ENCODE results near the gene PHRF1. TPM values are rescaled to one million over a fixed set of nuclear protein-coding genes. Genes with fewer than 3 reads are reported as not detected.

Gene PHRF1
- polyA plus RNA-seq, 1 donor, result 40.5 TPM

GRCh38 chr11:601573-602245 is 25.4 kb downstream of the PHRF1 start:
- H3K27ac ChIP-seq (ENCODE audit: low read length), result no peak overlapping the region
- no peak overlapping the region for H3K4me3 ChIP-seq (ENCODE audit: low read length)
- H3K36me3 ChIP-seq (ENCODE audit: control insufficient read depth, insufficient read depth, low read length), result peaks cover 88% of the 10 kb centered on the region
- H3K9me3 ChIP-seq (ENCODE audit: control insufficient read depth, low read depth, low read length), result no peaks in the 10 kb centered on the region
- H3K27me3 ChIP-seq (ENCODE audit: control insufficient read depth, insufficient read depth, low read length), result no peaks in the 10 kb centered on the region
- H3K4me1 ChIP-seq (ENCODE audit: control insufficient read depth, insufficient read depth, low read length), result no peaks in the 10 kb centered on the region
- DNase-seq, result no peak
- WGBS (ENCODE audit: insufficient coverage, low lambda C conversion rate), result 100% methylated on average over 1 of the region's 23 CpGs

DNA sequence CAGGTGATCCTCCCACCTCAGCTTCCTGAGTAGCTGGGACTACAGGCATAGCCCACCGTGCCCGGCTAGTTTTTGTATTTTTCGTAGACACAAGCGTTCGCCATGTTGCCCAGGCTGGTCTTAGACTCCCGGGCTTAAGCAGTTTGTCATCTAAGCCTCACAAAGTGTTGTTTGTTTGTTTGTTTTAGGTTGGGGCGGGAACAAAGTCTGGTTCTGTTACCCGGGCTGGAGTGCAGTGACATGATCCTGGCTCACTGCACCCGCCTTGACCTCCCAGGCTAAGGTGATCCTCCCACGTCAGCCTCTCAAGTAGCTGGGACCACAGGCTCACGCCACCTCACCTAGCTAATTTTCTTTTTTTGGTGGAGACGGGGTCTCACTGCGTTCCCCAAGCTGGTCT is 26.9 kb downstream of the PHRF1 start:
- Histone ChIP-seq H3K27ac (ENCODE audit: low read length) (no peak overlapping the region), H3K4me3 (ENCODE audit: low read length) (no peak overlapping the region), H3K36me3 (ENCODE audit: control insufficient read depth, insufficient read depth, low read length) (peaks cover 88% of the 10 kb centered on the region), H3K4me1 (ENCODE audit: control insufficient read depth, insufficient read depth, low read length) (no peaks in the 10 kb centered on the region), H3K9me3 (ENCODE audit: control insufficient read depth, low read depth, low read length) (peaks cover 3% of the 10 kb centered on the region), H3K27me3 (ENCODE audit: control insufficient read depth, insufficient read depth, low read length) (no peaks in the 10 kb centered on the region)
- WGBS (ENCODE audit: insufficient coverage, low lambda C conversion rate), result 74% methylated on average over 4 of the region's 13 CpGs
- DNase-seq, result no peak

GRCh38 chr11:605286-606129 is 29.2 kb downstream of the PHRF1 start:
- H3K27me3 ChIP-seq (ENCODE audit: control insufficient read depth, insufficient read depth, low read length), result no peaks in the 10 kb centered on the region
- no peak overlapping the region for H3K4me3 ChIP-seq (ENCODE audit: low read length)
- no peak for DNase-seq
- no CpG with 5 or more reads among the region's 33 CpGs for WGBS (ENCODE audit: insufficient coverage, low lambda C conversion rate)
- no peak overlapping the region for H3K27ac ChIP-seq (ENCODE audit: low read length)
- no peaks in the 10 kb centered on the region for H3K4me1 ChIP-seq (ENCODE audit: control insufficient read depth, insufficient read depth, low read length)
- H3K36me3 ChIP-seq (ENCODE audit: control insufficient read depth, insufficient read depth, low read length), result peaks cover 93% of the 10 kb centered on the region
- H3K9me3 ChIP-seq (ENCODE audit: control insufficient read depth, low read depth, low read length), result peaks cover 11% of the 10 kb centered on the region

- Histone ChIP-seq H3K4me3 (ENCODE audit: low read length) (no peak overlapping the region), H3K27me3 (ENCODE audit: control insufficient read depth, insufficient read depth, low read length) (no peaks in the 10 kb centered on the region), H3K36me3 (ENCODE audit: control insufficient read depth, insufficient read depth, low read length) (peaks cover 96% of the 10 kb centered on the region), H3K27ac (ENCODE audit: low read length) (no peak overlapping the region), H3K9me3 (ENCODE audit: control insufficient read depth, low read depth, low read length) (peaks cover 13% of the 10 kb centered on the region), H3K4me1 (ENCODE audit: control insufficient read depth, insufficient read depth, low read length) (no peaks in the 10 kb centered on the region)
- DNase-seq, result no peak
- WGBS (ENCODE audit: insufficient coverage, low lambda C conversion rate), result no CpG with 5 or more reads among the region's 19 CpGs
Measured at GRCh38 chr11:606245-606644, 30.0 kb downstream of the PHRF1 start.

DNA sequence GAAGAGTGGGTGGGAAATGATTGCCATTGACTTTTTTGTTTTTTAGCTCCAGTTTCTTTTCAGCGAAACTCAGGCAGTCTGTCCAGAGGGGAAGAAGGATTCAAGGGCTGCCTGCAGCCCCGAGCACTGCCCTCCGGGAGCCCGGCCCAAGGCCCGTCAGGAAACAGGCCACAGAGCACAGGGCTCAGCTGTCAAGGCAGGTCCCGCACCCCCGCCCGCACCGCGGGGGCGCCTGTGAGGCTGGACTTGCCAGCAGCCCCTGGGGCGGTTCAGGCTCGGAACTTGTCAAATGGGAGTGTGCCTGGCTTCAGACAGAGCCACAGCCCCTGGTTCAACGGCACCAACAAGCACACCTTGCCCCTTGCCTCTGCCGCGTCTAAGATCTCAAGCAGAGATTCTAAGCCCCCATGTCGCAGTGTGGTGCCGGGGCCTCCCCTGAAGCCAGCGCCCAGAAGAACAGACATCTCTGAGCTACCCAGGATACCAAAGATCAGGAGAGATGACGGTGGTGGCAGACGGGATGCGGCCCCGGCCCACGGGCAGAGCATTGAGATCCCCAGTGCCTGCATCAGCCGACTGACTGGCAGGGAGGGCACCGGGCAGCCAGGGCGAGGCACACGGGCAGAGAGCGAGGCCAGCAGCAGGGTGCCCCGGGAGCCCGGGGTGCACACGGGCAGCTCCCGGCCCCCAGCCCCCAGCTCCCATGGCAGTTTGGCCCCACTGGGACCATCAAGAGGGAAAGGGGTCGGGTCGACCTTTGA is 30.9 kb downstream of the PHRF1 start:
- Histone ChIP-seq H3K27ac (ENCODE audit: low read length) (no peak overlapping the region), H3K36me3 (ENCODE audit: control insufficient read depth, insufficient read depth, low read length) (peaks cover 96% of the 10 kb centered on the region), H3K9me3 (ENCODE audit: control insufficient read depth, low read depth, low read length) (peaks cover 13% of the 10 kb centered on the region), H3K4me1 (ENCODE audit: control insufficient read depth, insufficient read depth, low read length) (no peaks in the 10 kb centered on the region), H3K27me3 (ENCODE audit: control insufficient read depth, insufficient read depth, low read length) (no peaks in the 10 kb centered on the region), H3K4me3 (ENCODE audit: low read length) (no peak overlapping the region)
- no peak for DNase-seq
- WGBS (ENCODE audit: insufficient coverage, low lambda C conversion rate), result no CpG with 5 or more reads among the region's 35 CpGs

GRCh38 chr11:607971-608659 is 31.8 kb downstream of the PHRF1 start:
- Histone ChIP-seq H3K4me3 (ENCODE audit: low read length) (no peak overlapping the region), H3K9me3 (ENCODE audit: control insufficient read depth, low read depth, low read length) (peaks cover 17% of the 10 kb centered on the region), H3K27me3 (ENCODE audit: control insufficient read depth, insufficient read depth, low read length) (no peaks in the 10 kb centered on the region), H3K27ac (ENCODE audit: low read length) (no peak overlapping the region), H3K4me1 (ENCODE audit: control insufficient read depth, insufficient read depth, low read length) (peaks cover 3% of the 10 kb centered on the region), H3K36me3 (ENCODE audit: control insufficient read depth, insufficient read depth, low read length) (peaks cover 99% of the 10 kb centered on the region)
- WGBS (ENCODE audit: insufficient coverage, low lambda C conversion rate), result 100% methylated on average over 2 of the region's 45 CpGs
- no peak for DNase-seq

GRCh38 chr11:608791-609251 is 32.6 kb downstream of the PHRF1 start:
- no peak for DNase-seq
- no CpG with 5 or more reads among the region's 28 CpGs for WGBS (ENCODE audit: insufficient coverage, low lambda C conversion rate)
- H3K4me1 ChIP-seq (ENCODE audit: control insufficient read depth, insufficient read depth, low read length), result peaks cover 8% of the 10 kb centered on the region
- no peaks in the 10 kb centered on the region for H3K27me3 ChIP-seq (ENCODE audit: control insufficient read depth, insufficient read depth, low read length)
- H3K27ac ChIP-seq (ENCODE audit: low read length), result no peak overlapping the region
- peaks cover 19% of the 10 kb centered on the region for H3K9me3 ChIP-seq (ENCODE audit: control insufficient read depth, low read depth, low read length)
- H3K36me3 ChIP-seq (ENCODE audit: control insufficient read depth, insufficient read depth, low read length), result peaks cover 95% of the 10 kb centered on the region
- H3K4me3 ChIP-seq (ENCODE audit: low read length), result no peak overlapping the region

- Histone ChIP-seq H3K27me3 (ENCODE audit: control insufficient read depth, insufficient read depth, low read length) (no peaks in the 10 kb centered on the region), H3K4me3 (ENCODE audit: low read length) (no peak overlapping the region), H3K27ac (ENCODE audit: low read length) (no peak overlapping the region), H3K9me3 (ENCODE audit: control insufficient read depth, low read depth, low read length) (peaks cover 19% of the 10 kb centered on the region), H3K4me1 (ENCODE audit: control insufficient read depth, insufficient read depth, low read length) (peaks cover 13% of the 10 kb centered on the region), H3K36me3 (ENCODE audit: control insufficient read depth, insufficient read depth, low read length) (peaks cover 93% of the 10 kb centered on the region)
- no peak for DNase-seq
- no CpG with 5 or more reads among the region's 28 CpGs for WGBS (ENCODE audit: insufficient coverage, low lambda C conversion rate)
Measured at GRCh38 chr11:609341-609811, 33.1 kb downstream of the PHRF1 start.

DNA sequence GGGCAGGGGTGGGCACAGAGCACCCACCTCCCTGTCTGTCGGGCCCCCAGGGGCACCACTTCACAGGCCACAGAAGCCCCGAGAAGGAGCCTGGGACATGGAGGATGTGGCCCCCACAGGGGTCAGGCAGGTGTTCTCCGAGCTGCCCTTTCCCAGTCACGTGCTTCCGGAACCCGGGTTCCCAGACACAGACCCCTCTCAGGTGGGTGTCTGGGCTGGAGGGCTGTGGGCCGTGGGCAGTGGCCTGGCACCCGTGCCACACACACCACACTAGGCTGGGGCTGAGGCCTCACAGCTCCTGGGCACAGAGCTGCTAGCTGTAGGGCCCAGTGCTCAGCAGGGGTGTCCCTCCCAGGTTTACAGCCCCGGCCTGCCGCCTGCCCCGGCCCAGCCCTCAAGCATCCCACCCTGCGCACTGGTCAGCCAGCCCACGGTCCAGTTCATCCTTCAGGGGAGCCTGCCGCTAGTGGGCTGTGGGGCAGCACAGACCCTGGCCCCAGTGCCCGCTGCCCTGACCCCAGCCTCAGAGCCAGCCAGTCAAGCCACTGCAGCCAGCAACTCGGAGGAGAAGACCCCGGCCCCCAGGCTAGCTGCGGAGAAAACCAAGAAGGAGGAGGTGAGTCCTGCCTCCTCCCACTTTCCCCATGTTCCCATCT is 34.0 kb downstream of the PHRF1 start:
- no CpG with 5 or more reads among the region's 18 CpGs for WGBS (ENCODE audit: insufficient coverage, low lambda C conversion rate)
- peaks cover 19% of the 10 kb centered on the region for H3K9me3 ChIP-seq (ENCODE audit: control insufficient read depth, low read depth, low read length)
- no peak overlapping the region for H3K4me3 ChIP-seq (ENCODE audit: low read length)
- no peak for DNase-seq
- no peak overlapping the region for H3K27ac ChIP-seq (ENCODE audit: low read length)
- H3K4me1 ChIP-seq (ENCODE audit: control insufficient read depth, insufficient read depth, low read length), result peaks cover 20% of the 10 kb centered on the region
- H3K36me3 ChIP-seq (ENCODE audit: control insufficient read depth, insufficient read depth, low read length), result peaks cover 87% of the 10 kb centered on the region
- H3K27me3 ChIP-seq (ENCODE audit: control insufficient read depth, insufficient read depth, low read length), result no peaks in the 10 kb centered on the region

Data from large intestine (tissue), 3 donors.